Measurements from ENCODE around the gene NDUFAB1. TPM values are rescaled to one million over a fixed set of nuclear protein-coding genes. Genes with fewer than 3 reads are reported as not detected.

Gene NDUFAB1
- polyA plus RNA-seq, 2 of the 4 experiments (the other 2 are of a cell fraction): 167 to 277 TPM

GRCh38 chr16:23597003-23597756 lies 1.1 kb upstream of the NDUFAB1 start:
- 66% methylated on average over 11 of the region's 11 CpGs for whole genome bisulfite sequencing (ENCODE audit: missing lambda C conversion rate)
- ATAC-seq (peak; percentile 51 to 71; a peak in 5 of 6 replicates), DNase-seq (ENCODE audit: low read depth in 1 of 2, low spot score in 1 of 2) (peak; percentile 23 to 67), FAIRE-seq (no peak)
- Histone ChIP-seq H3K4me2 (peak overlapping the region; percentile 47; the same call in 2 of the 3 replicates), H3K9me3 (no peaks in the 10 kb centered on the region), H3K4me3 (no peak overlapping the region), H3K27ac (peak overlapping the region in 1 of 2 experiments; percentile 99; a peak in 2 of 6 replicates), H3K4me1 (peaks cover 11% of the 10 kb centered on the region; the same call in 2 of the 3 replicates)
- ChIA-PET POLR2A (no interaction called here), CTCF (interaction anchor here (0.6 to 2.4 kb wide), 22 partner anchors 8 to 933 kb away, joined by 3 to 14 read pairs (median 4); partner anchors contain the start of genes DCTN5 and PALB2)
- TF ChIP-seq CTCF (IDR thresholded peaks at IDR 0.05) (0 out of 3 replicates have a peak, but pooled peaks have one; percentile 14), TP53 (CRISPR knock-in tag; IDR thresholded peaks at IDR 0.05) (peak; percentile 89), NFE2L2 (conservative IDR thresholded peaks at IDR 0.05; ENCODE audit: low read length) (peak; percentile 75), ZNF302 (CRISPR knock-in tag; IDR thresholded peaks at IDR 0.05) (peak; percentile 91), MAFK (IDR thresholded peaks at IDR 0.05; ENCODE audit: partially characterized antibody) (peak; percentile 90), PHF8 (IDR thresholded peaks at IDR 0.05; ENCODE audit: borderline replicate concordance, low read depth) (no peak), EHMT2 (IDR thresholded peaks at IDR 0.05; ENCODE audit: low read depth) (no peak), FOSB (CRISPR knock-in tag; IDR thresholded peaks at IDR 0.05) (0 out of 2 replicates have a peak, but pooled peaks have one; percentile 52), NPAS2 (CRISPR knock-in tag; IDR thresholded peaks at IDR 0.05; ENCODE audit: borderline replicate concordance) (no peak), HDAC2 (IDR thresholded peaks at IDR 0.05) (no peak), HOXA7 (CRISPR knock-in tag; IDR thresholded peaks at IDR 0.05) (0 out of 2 replicates have a peak, but pooled peaks have one; percentile 70), HOXB5 (CRISPR knock-in tag; IDR thresholded peaks at IDR 0.05) (peak; percentile 93), RARB (CRISPR knock-in tag; IDR thresholded peaks at IDR 0.05) (peak; percentile 79; the same call in 1 of the 2 replicates), FOXS1 (CRISPR knock-in tag; IDR thresholded peaks at IDR 0.05) (peak; percentile 95), RAD21 (conservative IDR thresholded peaks at IDR 0.05 in 1 of 2, IDR thresholded peaks at IDR 0.05 in 1 of 2) (peak in 1 of 2 experiments; percentile 48; a peak in 2 of 5 replicates), HEYL (CRISPR knock-in tag; IDR thresholded peaks at IDR 0.05) (peak; percentile 97), FOSL2 (IDR thresholded peaks at IDR 0.05) (no peak; the same call in 1 of the 2 replicates), FOSL2 (CRISPR knock-in tag; IDR thresholded peaks at IDR 0.05) (0 out of 2 replicates have a peak, but pooled peaks have one; percentile 11), EHF (CRISPR knock-in tag; IDR thresholded peaks at IDR 0.05) (peak; percentile 97), ZSCAN20 (CRISPR knock-in tag; IDR thresholded peaks at IDR 0.05) (peak; percentile 83), POLR2AphosphoS2 (conservative IDR thresholded peaks at IDR 0.05; ENCODE audit: low read length) (no peak), HOXB13 (CRISPR knock-in tag; IDR thresholded peaks at IDR 0.05; ENCODE audit: low read depth) (peak; percentile 98)
- TF ChIP-seq, protein P1, sequence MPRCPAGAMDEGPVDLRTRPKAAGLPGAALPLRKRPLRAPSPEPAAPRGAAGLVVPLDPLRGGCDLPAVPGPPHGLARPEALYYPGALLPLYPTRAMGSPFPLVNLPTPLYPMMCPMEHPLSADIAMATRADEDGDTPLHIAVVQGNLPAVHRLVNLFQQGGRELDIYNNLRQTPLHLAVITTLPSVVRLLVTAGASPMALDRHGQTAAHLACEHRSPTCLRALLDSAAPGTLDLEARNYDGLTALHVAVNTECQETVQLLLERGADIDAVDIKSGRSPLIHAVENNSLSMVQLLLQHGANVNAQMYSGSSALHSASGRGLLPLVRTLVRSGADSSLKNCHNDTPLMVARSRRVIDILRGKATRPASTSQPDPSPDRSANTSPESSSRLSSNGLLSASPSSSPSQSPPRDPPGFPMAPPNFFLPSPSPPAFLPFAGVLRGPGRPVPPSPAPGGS (IDR thresholded peaks at IDR 0.05): no peak
- TF ChIP-seq, protein P2, sequence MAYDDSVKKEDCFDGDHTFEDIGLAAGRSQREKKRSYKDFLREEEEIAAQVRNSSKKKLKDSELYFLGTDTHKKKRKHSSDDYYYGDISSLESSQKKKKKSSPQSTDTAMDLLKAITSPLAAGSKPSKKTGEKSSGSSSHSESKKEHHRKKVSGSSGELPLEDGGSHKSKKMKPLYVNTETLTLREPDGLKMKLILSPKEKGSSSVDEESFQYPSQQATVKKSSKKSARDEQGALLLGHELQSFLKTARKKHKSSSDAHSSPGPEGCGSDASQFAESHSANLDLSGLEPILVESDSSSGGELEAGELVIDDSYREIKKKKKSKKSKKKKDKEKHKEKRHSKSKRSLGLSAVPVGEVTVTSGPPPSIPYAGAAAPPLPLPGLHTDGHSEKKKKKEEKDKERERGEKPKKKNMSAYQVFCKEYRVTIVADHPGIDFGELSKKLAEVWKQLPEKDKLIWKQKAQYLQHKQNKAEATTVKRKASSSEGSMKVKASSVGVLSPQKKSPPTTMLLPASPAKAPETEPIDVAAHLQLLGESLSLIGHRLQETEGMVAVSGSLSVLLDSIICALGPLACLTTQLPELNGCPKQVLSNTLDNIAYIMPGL (CRISPR knock-in tag; IDR thresholded peaks at IDR 0.05; ENCODE audit: borderline replicate concordance): peak; percentile 72; the same call in 1 of the 2 replicates
- TF ChIP-seq, protein P3, sequence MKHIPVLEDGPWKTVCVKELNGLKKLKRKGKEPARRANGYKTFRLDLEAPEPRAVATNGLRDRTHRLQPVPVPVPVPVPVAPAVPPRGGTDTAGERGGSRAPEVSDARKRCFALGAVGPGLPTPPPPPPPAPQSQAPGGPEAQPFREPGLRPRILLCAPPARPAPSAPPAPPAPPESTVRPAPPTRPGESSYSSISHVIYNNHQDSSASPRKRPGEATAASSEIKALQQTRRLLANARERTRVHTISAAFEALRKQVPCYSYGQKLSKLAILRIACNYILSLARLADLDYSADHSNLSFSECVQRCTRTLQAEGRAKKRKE (CRISPR knock-in tag; IDR thresholded peaks at IDR 0.05; ENCODE audit: low read depth): peak; percentile 98
